Kidney glomerular epithelial cell (primary cell): ENCODE data around the gene SAP25.
"Not testable (repeated sequence)": the region's sequence is repeated elsewhere in the genome, so short reads cannot be mapped to it uniquely, and the experiment has no call there.

Experiments used
- DNase-seq: peaks from one replicate; lab custom pipeline; 2025; lab: John Stamatoyannopoulos, UW

Gene SAP25

DNA sequence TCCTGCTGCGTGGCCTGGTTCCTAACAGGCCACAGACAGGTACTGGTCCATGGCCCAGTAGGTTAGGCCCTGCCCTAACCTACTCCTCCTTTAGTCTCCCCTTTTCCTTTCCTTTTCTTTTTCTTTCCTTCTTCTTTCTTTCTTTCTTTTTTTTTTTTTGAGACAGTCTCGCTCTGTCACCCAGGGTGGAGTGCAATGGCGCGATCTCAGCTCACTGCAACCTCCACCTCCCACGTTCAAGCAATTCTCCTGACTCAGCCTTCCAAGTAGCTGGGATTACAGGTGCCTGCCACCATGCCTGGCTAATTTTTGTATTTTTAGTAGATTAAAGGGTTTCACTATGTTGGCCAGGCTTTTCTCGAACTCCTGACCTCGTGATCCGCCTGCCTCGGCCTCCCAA lies 37.7 kb downstream of the SAP25 start:
- DNase-seq, result not testable (repeated sequence)

DNA sequence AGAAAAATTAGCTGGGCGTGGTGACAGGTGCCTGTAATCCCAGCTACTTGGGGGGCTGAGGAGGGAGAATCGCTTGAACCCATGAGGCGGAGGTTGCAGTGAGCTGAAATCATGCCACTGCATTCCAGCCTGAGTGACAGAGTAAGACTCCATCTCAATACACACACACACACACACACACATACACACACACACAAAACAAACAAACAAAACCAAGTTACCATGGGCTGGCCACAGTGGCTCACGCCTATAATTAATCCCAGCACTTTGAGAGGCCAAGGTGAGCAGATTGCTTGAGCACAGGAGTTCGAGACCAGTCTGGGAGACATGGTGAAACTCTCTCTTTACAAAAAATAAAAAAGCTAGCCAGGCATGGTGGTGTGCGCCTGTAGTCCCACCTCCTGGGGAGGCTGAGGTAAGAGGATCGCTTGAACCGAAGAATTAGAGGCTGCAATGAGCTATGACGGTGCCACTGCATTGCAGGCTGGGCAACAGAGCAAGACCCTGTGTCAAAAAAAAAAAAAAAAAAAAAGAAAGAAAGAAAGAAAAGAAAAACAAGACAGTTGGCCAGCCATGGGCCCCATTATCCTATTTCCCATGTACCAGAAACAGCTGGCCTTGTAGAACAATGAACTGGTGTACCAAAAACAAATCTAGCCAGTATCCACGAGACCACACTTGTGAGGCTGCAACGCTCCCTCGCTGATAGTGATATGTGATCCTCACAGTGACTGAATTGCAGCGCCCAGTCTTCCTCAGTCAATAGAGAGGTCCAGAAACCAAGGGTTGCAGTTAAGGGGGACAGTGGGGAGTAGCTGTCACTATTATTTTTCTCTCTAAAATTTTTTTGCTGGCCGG lies 41.3 kb downstream of the SAP25 start:
- DNase-seq, result no peak

DNA sequence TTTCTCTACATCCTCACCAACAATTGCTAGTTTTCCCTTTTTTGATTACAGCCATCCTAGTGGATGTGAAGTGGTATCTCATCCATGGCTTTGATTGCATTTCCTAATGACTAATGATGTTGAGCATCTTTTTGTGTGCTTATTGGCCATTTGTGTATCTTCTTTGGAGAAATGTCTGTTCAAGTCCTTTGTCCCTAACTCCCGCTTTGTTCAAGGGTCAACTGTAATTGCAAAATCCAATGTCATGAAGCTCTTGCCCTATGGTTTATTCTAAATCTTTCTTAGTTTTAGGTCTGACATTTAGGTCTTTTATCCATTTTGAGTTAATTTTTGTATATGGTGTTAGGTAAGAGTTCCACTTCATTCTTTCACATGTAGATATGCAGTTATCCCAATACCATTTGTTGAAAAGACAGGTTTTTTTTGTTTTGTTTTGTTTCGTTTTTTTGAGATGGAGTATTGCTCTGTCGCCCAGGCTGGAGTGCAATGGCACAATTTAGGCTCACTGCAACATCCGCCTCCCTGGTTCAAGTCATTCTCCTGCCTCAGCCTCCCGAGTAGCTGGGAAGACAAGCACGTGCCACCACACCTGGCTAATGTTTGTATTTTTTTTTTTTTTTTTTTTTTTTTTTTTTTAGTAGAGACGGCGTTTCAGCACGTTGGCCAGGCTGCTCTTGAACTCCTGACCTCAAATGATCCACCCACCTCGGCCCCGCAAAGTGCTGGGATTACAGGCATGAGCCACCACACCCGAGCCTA lies 45.4 kb downstream of the SAP25 start:
- DNase-seq, result not testable (repeated sequence)

DNA sequence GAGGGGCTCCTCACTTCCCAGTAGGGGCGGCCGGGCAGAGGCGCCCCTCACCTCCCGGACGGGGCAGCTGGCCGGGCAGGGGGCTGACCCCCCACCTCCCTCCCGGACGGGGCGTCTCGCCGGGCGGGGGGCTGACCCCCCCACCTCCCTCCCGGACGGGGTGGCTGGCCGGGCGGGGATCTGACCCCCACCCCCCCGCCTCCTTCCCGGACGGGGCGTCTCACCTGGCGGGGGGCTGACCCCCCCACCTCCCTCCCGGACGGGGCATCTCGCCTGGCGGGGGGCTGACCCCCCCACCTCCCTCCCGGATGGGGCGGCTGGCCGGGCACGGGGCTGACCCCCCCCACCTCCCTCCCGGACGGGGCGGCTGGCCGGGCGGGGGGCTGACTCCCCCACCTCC lies 50.5 kb downstream of the SAP25 start:
- not testable (repeated sequence) for DNase-seq
